ENCODE data around the gene AURKB. TPM values are rescaled to one million over a fixed set of nuclear protein-coding genes. Genes with fewer than 3 reads are reported as not detected.
A peak's percentile ranks its signal among the peaks of the same experiment; 100 is the strongest.

Gene AURKB
- total and polyA plus RNA-seq, 2 of the 13 experiments (the other 11 are each of a cell fraction or from before 2014, with no cell fraction given), result 29.5 to 75.3 TPM

- TF ChIP-seq KIAA2018 (CRISPR knock-in tag; IDR thresholded peaks at IDR 0.05; ENCODE audit: borderline replicate concordance) (no peak), NFYC (CRISPR knock-in tag; IDR thresholded peaks at IDR 0.05) (peak; percentile 26; the same call in 1 of the 2 replicates), NR2F2 (IDR thresholded peaks at IDR 0.05; ENCODE audit: borderline replicate concordance, low read depth) (peak; percentile 64; the same call in 1 of the 2 replicates), ISX (CRISPR knock-in tag; conservative IDR thresholded peaks at IDR 0.05) (no peak; the same call in 1 of the 2 replicates), POGZ (CRISPR knock-in tag; IDR thresholded peaks at IDR 0.05) (peak; percentile 12; the same call in 1 of the 2 replicates), HNF4A (CRISPR knock-in tag; IDR thresholded peaks at IDR 0.05) (0 out of 2 replicates have a peak, but pooled peaks have one; percentile 31), PRMT3 (CRISPR knock-in tag; IDR thresholded peaks at IDR 0.05; ENCODE audit: borderline replicate concordance, low read depth) (0 out of 2 replicates have a peak, but pooled peaks have one; percentile 60), LRRFIP1 (CRISPR knock-in tag; conservative IDR thresholded peaks at IDR 0.05) (no peak), CENPX (CRISPR knock-in tag; IDR thresholded peaks at IDR 0.05) (no peak), U2AF1 (optimal IDR thresholded peaks at IDR 0.05; ENCODE audit: low read depth, low read length) (no peak), CERS6 (CRISPR knock-in tag; IDR thresholded peaks at IDR 0.05) (0 out of 2 replicates have a peak, but pooled peaks have one; percentile 8), DNMT1 (CRISPR knock-in tag; IDR thresholded peaks at IDR 0.05) (0 out of 2 replicates have a peak, but pooled peaks have one; percentile 68), THAP11 (CRISPR knock-in tag; IDR thresholded peaks at IDR 0.05) (peak; percentile 76)
Measured at GRCh38 chr17:8222630-8223355, 12.4 kb upstream of the AURKB start (continued).

Data from HepG2 (cell line).